Cortex of kidney (tissue), 1 donor: ENCODE results near the gene TMEM232.
"Not testable (repeated sequence)": the region's sequence is repeated elsewhere in the genome, so short reads cannot be mapped to it uniquely, and the experiment has no call there.

Source experiments
- DNase-seq: peaks from one replicate; lab custom pipeline; 2025; lab: John Stamatoyannopoulos, UW

TMEM232 gene

GRCh38 chr5:110625376-110625999, 101.0 kb downstream of the TMEM232 start:
- DNase-seq = no peak

GRCh38 chr5:110623874-110624273, 102.6 kb downstream of the TMEM232 start:
- DNase-seq = no peak

- no peak for DNase-seq
Measured at GRCh38 chr5:110618941-110619340, 107.5 kb downstream of the TMEM232 start.

- DNase-seq = no peak
Measured at GRCh38 chr5:110616009-110616408, 110.5 kb downstream of the TMEM232 start.

- DNase-seq = no peak
Measured at GRCh38 chr5:110612794-110613247, 113.7 kb downstream of the TMEM232 start.

- no peak for DNase-seq
Measured at GRCh38 chr5:110611817-110612216, 114.7 kb downstream of the TMEM232 start.

GRCh38 chr5:110594866-110595265, 131.6 kb downstream of the TMEM232 start:
- no peak for DNase-seq

GRCh38 chr5:110590187-110590586, 136.3 kb downstream of the TMEM232 start:
- DNase-seq = no peak

- DNase-seq = no peak
Measured at GRCh38 chr5:110588286-110588980, 138.0 kb downstream of the TMEM232 start.

GRCh38 chr5:110580625-110581024, 145.8 kb downstream of the TMEM232 start:
- no peak for DNase-seq

GRCh38 chr5:110572729-110573128, 153.7 kb downstream of the TMEM232 start:
- DNase-seq = no peak

- no peak for DNase-seq
Measured at GRCh38 chr5:110562191-110562590, 164.3 kb downstream of the TMEM232 start.

GRCh38 chr5:110561510-110561909, 165.0 kb downstream of the TMEM232 start:
- DNase-seq = no peak

GRCh38 chr5:110549301-110549700, 177.2 kb downstream of the TMEM232 start:
- no peak for DNase-seq

- no peak for DNase-seq
Measured at GRCh38 chr5:110548171-110548570, 178.3 kb downstream of the TMEM232 start.

- no peak for DNase-seq
Measured at GRCh38 chr5:110547495-110547894, 179.0 kb downstream of the TMEM232 start.

GRCh38 chr5:110545716-110546115, 180.8 kb downstream of the TMEM232 start:
- DNase-seq = no peak

- DNase-seq = no peak
Measured at GRCh38 chr5:110544603-110545002, 181.9 kb downstream of the TMEM232 start.

GRCh38 chr5:110542949-110543348, 183.5 kb downstream of the TMEM232 start:
- no peak for DNase-seq

GRCh38 chr5:110536120-110537115, 190.1 kb downstream of the TMEM232 start:
- DNase-seq = no peak

- DNase-seq = not testable (repeated sequence)
Measured at GRCh38 chr5:110535146-110535545, 191.3 kb downstream of the TMEM232 start.

GRCh38 chr5:110525762-110526161, 200.7 kb downstream of the TMEM232 start:
- DNase-seq = no peak
